ENCODE results near the gene ATP6V1G2.
A peak's percentile ranks its signal among the peaks of the same experiment; 100 is the strongest.
"Not testable (repeated sequence)": the region's sequence is repeated elsewhere in the genome, so short reads cannot be mapped to it uniquely, and the experiment has no call there.

ATP6V1G2 gene

GRCh38 chr6:31546339-31546957 is at the start of gene ATP6V1G2:
Gene ATP6V1G2 (minus strand): TSS chr6:31546608. CDS start chr6:31546559, 49 bp downstream.
- DNase-seq (ENCODE audit: low spot score), result peak; percentile 73

GRCh38 chr6:31592396-31592771 is 46.0 kb upstream of the ATP6V1G2 start:
- DNase-seq (ENCODE audit: low spot score), result no peak

GRCh38 chr6:31590691-31591090 is 44.3 kb upstream of the ATP6V1G2 start:
- not testable (repeated sequence) for DNase-seq (ENCODE audit: low spot score)

DNA sequence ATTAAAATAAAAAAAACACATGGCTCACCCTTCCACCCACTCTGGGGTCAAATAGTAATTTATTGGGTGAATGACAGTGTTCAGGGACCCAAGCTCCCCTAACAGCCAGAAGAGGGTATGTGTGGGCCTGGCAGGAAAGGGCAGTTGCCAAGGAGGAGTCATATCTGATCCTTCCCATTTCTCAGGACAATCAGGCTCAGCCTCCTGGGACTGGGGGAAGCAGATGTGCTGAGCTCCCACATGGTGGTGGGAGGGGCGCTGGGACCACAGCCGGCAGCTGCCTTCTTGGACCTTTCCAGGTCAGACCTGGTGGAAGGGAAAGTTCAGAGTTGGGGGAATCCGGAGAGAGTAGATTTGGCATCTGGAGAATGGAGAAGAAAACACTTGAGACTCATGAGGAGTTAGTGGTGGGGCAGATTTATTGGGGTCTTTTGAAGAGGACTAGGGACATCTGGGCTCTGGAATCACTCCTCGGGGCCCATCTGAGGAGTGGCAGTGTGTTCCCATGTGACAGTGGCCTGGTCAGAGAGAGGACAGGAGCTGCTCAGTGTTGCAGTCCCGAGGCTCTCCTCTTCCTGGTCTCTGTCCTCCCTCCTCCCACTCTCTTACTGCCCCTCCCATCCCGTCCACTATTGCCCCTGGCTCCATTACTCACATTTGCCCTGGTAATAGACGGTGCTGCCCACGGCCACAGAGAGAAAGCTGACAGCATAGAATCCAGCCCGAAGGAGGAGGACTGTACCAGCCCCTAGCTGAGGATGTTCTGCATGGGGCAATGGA is 42.7 kb upstream of the ATP6V1G2 start:
- no peak for DNase-seq (ENCODE audit: low spot score)

DNA sequence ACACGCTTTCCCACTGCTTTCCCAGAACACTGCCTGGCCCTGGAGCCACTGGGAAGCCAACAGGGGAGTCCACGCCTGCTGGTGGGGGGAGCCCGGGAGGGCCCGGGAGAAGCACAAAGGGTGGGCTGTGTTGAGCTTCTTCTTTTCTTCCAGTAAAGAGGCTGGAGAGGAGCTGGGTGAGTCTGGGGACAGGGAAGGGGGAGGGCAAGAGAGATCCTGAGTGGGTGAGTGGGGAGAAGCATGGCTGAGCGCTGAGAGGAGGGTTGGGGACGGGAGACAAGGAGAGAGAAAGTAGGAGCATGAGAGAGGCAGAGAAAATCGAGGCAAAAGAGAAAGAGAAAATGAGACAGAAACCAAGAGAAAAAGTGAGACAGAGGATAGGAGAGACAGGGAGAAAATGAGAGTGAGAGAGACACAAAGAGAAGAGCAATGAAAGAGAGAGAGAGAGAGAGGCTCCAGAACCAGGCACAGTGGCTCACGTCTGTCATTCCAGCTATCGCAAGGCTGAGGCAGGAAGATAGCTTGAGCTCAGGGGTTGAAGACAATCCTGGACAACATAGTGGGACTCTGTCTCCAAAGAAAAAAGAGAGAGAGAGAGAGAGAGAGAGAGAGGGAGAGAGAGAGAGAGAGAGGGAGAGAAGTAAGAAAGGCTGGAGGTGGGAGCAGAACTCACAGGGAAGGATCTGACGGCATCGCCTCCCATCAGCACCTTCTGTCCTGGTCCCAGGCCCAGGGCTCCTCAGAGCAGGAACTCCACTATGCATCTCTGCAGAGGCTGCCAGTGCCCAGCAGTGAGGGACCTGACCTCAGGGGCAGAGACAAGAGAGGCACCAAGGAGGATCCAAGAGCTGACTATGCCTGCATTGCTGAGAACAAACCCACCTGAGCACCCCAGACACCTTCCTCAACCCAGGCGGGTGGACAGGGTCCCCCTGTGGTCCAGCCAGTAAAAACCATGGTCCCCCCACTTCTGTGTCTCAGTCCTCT is 41.7 kb upstream of the ATP6V1G2 start:
- DNase-seq (ENCODE audit: low spot score), result no peak

- peak; percentile 55 for DNase-seq (ENCODE audit: low spot score)
Measured at GRCh38 chr6:31586599-31587281, 40.3 kb upstream of the ATP6V1G2 start.

DNA sequence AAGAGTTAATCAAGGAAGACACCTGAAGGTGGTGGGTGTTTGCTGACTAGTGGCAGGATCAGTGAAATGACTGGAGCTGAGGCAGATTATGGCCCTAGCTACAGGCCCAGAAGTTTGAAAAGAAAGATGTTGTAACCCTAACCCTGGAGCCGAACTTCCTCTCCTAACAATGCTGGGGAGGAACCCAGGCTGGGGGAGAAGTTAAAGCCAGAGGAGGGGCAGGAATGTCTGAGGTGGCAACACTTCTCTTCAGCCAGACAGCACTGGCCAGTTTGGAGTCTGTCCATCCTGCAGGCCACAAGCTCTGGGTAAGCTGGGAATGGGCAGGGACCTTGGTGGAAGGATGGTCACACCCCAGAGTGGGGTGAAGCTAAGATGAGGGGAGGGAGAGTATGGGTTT is 39.6 kb upstream of the ATP6V1G2 start, which contains the start of gene LST1:
LST1 (plus strand) TSS at position 270 of the 400 bp plus-strand sequence. CDS start 1,023 bp downstream, outside the sequence.
- no peak for DNase-seq (ENCODE audit: low spot score)

DNA sequence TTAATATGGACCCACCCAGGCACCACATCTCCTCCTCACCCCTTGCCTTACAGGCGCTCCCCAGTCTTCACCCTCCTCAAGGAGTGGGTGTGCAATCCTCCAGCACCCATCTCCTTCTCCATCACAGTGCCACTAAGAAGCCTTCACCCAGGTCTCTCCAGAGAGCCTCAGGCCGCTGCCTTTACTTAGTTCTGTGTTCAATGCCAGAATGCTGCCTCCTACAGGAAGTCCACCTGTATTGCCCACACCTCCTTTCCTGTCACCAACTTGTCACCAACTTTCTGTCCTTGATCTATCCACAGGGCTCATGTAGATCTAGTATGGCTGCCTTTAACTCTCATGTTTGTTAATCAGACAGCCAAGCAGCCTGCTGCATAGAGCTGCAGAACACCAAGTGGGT is 39.1 kb upstream of the ATP6V1G2 start:
- DNase-seq (ENCODE audit: low spot score), result no peak

GRCh38 chr6:31582230-31582643 is 35.8 kb upstream of the ATP6V1G2 start, which contains the start of gene LTB:
Gene LTB (minus strand): TSS chr6:31582424. CDS start chr6:31582417, 7 bp downstream.
- no peak for DNase-seq (ENCODE audit: low spot score)

DNA sequence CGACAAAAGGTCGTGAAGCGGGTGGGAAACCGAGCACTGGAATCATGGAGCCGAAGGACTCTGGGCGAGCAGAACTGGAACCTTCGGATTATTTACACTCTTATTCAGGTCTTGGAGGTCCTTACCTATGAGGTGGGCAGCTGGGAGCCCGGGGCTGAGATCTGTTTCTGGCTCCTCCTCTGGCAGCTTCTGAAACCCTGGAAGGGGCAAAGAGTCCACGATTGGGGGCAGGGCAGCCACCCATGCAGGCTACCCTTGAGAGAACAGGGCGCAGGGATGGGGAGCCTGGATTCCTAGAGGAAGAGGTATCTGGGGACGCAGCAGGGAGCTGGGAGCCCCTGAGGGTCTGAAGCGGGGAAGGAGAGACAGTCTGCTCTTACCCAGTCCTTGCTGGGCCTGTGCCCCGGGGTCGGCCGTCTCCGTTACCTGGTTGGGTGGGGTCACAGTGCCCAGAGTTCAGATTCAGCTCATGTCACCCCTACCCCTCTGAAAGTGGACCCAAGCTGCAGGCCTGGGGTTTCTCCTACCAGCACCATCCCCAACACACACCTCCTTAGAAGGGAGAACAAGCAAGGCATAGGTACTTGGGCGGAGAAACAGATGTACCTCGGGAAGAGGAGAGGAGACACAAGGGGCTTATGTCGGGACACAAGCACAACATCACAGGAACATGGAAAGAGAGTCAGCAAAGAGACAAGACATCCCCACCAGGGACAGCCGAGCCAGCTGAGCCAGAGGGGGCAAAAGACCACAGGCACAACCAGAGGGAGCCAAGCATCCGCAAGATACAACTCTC is 35.2 kb upstream of the ATP6V1G2 start:
- no peak for DNase-seq (ENCODE audit: low spot score)

DNA sequence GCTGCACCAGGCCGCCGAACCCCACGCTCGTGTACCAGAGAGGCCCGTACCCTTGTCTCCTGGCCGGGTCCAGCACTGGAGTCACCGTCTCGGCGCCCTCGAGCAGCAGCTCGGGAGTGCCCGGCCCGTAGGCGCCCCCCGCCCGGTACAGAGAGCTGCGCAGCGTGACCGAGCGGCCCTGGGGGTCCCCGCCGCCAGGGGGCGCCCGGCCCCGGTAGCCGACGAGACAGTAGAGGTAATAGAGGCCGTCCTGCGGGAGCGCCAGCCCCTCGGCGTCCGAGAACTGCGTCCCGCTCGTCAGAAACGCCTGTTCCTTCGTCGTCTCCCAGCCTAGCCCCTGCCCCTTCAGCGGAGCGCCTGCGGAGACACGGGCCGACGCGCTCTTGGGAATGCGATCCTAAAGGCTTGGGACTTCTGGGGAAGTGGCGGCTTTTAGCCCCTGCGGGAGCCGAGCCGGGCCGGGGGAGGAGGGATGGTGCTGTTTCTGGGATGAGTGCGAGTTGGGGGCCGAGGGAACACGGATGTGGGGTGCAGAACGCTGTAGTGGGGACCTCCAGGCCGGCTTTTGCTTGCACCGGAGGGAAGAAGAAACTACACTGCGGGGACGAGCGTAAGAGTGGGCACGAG is 34.5 kb upstream of the ATP6V1G2 start:
- DNase-seq (ENCODE audit: low spot score), result peak; percentile 85

DNA sequence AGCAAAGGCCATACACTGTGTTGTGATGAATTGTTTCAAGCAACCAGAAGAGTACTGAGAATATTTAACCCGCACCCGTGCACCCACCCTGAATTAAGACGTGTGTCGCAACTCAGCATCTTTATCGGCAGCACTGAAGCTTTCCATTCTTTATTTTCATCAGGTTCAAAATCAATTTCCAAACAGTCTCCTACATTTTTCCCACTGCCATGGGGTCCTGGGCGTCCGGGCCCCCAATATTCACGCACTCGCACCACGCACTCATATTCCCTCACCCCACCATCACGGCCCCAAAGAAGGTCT is 34.0 kb upstream of the ATP6V1G2 start:
- no peak for DNase-seq (ENCODE audit: low spot score)

- DNase-seq (ENCODE audit: low spot score), result no peak
Measured at GRCh38 chr6:31579546-31580437, 33.4 kb upstream of the ATP6V1G2 start.

- DNase-seq (ENCODE audit: low spot score), result no peak
Measured at GRCh38 chr6:31579119-31579505, 32.7 kb upstream of the ATP6V1G2 start.

DNA sequence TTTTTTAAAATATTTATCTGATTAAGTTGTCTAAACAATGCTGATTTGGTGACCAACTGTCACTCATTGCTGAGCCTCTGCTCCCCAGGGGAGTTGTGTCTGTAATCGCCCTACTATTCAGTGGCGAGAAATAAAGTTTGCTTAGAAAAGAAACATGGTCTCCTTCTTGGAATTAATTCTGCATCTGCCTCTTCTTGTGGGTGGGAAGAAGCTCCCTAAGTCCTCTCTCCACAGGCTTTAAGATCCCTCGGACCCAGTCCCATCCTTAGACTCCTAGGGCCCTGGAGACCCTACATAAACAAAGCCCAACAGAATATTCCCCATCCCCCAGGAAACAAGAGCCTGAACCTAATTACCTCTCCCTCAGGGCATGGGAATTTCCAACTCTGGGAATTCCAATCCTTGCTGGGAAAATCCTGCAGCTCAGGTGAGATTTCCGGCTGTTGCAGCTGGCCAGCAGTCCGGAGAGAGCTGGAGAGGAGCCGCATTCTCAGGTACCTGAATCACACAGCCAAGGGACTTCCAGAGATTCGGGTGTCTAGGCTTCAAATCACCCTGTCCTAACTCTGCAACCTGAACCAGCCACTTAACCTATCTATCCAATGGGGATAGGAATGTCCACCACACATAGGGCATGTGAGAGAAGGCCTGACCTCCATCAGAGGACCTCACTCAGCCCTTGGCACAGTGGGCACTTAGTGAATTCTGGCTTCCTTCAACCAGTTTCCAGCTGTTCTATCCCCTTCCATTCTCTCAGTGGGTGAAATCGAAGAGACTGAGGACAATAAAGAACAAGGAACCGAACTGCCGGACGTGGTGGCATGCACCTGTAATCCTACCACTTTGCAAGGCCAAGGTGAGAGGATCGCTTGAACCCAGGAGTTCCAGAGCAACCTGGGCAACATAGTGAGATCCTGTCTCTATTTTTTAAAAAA is 32.0 kb upstream of the ATP6V1G2 start:
- no peak for DNase-seq (ENCODE audit: low spot score)

GRCh38 chr6:31577579-31577966 is 31.2 kb upstream of the ATP6V1G2 start:
- DNase-seq (ENCODE audit: low spot score), result no peak

DNA sequence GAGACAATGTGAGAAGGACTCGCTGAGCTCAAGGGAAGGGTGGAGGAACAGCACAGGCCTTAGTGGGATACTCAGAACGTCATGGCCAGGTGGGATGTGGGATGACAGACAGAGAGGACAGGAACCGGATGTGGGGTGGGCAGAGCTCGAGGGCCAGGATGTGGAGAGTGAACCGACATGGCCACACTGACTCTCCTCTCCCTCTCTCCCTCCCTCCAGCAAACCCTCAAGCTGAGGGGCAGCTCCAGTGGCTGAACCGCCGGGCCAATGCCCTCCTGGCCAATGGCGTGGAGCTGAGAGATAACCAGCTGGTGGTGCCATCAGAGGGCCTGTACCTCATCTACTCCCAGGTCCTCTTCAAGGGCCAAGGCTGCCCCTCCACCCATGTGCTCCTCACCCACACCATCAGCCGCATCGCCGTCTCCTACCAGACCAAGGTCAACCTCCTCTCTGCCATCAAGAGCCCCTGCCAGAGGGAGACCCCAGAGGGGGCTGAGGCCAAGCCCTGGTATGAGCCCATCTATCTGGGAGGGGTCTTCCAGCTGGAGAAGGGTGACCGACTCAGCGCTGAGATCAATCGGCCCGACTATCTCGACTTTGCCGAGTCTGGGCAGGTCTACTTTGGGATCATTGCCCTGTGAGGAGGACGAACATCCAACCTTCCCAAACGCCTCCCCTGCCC is 30.6 kb upstream of the ATP6V1G2 start:
- DNase-seq (ENCODE audit: low spot score), result no peak

Measured in germinal center (tissue), 1 donor.